K562 (cell line): ENCODE results near the gene TFAP2A. TPM values are rescaled to one million over a fixed set of nuclear protein-coding genes. Genes with fewer than 3 reads are reported as not detected.

Experiments used
- ADNP ChIP-seq: fragments of 200-800 bp; sonication (Bioruptor generic); IDR thresholded peaks from 2 replicates; pipeline ENCODE4 v1.6.1; 2016; ENCODE audit warnings: missing genetic modification characterization, missing compliant biosample characterization
- CBFB ChIP-seq: sonication (generic); formaldehyde crosslinking; IDR thresholded peaks from 2 replicates; pipeline ENCODE4 v1.4.0; 2020; ENCODE audit warnings: mild to moderate bottlenecking, missing genetic modification reagents
- ETV6 ChIP-seq, 3 experiments: fragments of 150-350 bp in 1 of 3; sonication (generic) in 1 of 3; formaldehyde crosslinking in 1 of 3; IDR thresholded peaks; 2 replicates each; pipeline versions ENCODE4 v1.6.1 to v1.8.0; 2014 to 2022; ENCODE audit warnings: borderline replicate concordance in 2 of 3, low read depth in 2 of 3, antibody characterized with exemption in 1 of 3, low read length in 1 of 3, mild to moderate bottlenecking in 1 of 3, missing genetic modification reagents in 1 of 3
- HNRNPUL1 ChIP-seq: fragments of 200-400 bp; formaldehyde crosslinking; IDR thresholded peaks from 2 replicates; pipeline ENCODE4 v1.6.1; 2017; ENCODE audit warnings: low read length
- MEF2A ChIP-seq: IDR thresholded peaks from 2 replicates; pipeline ENCODE4 v1.6.1; 2011; ENCODE audit warnings: low read depth, mild to moderate bottlenecking, low read length, moderate library complexity; ENCODE audit not compliant: control insufficient read depth
- NFE2L1 ChIP-seq: fragments of 450-650 bp; IDR thresholded peaks from 2 replicates; pipeline ENCODE4 v1.6.1; 2016; ENCODE audit warnings: missing genetic modification characterization, low read depth, mild to moderate bottlenecking, missing compliant biosample characterization, moderate library complexity, borderline replicate concordance
- NFRKB ChIP-seq: fragments of 450-650 bp; IDR thresholded peaks from 2 replicates; pipeline ENCODE4 v1.6.1; 2016; ENCODE audit warnings: low read depth
- NR2C2 ChIP-seq, 2 experiments: fragments of 200-800 bp in 1 of 2; sonication (Bioruptor generic) in 1 of 2; sonication (generic) in 1 of 2; formaldehyde crosslinking in 1 of 2; IDR thresholded peaks; 2 replicates each; pipeline versions ENCODE4 v1.6.1 to v1.8.0; 2016 to 2022; ENCODE audit warnings: mild to moderate bottlenecking in 1 of 2, missing compliant biosample characterization in 1 of 2, missing genetic modification characterization in 1 of 2, missing genetic modification reagents in 1 of 2
- PCBP2 ChIP-seq: fragments of 200-400 bp; formaldehyde crosslinking; IDR thresholded peaks from 2 replicates; pipeline ENCODE4 v1.6.1; 2018; ENCODE audit warnings: low read length, low read depth, mild to moderate bottlenecking, moderate library complexity; ENCODE audit not compliant: poor library complexity, severe bottlenecking
- PHB2 ChIP-seq: fragments of 450-650 bp; IDR thresholded peaks from 2 replicates; pipeline ENCODE4 v1.6.1; 2017; ENCODE audit warnings: low read depth
- PTTG1 ChIP-seq: fragments of 450-650 bp; IDR thresholded peaks from 2 replicates; pipeline ENCODE4 v1.6.1; 2016; ENCODE audit warnings: low read depth, mild to moderate bottlenecking, missing genetic modification characterization, missing compliant biosample characterization
- PURB ChIP-seq: sonication (generic); formaldehyde crosslinking; IDR thresholded peaks from 2 replicates; pipeline ENCODE4 v1.9.0; 2021; ENCODE audit warnings: low read depth, mild to moderate bottlenecking, missing genetic modification reagents
- RFX1 ChIP-seq: fragments of 450-650 bp; IDR thresholded peaks from 2 replicates; pipeline ENCODE4 v1.6.1; 2016; ENCODE audit warnings: mild to moderate bottlenecking, moderate library complexity
- RFX5 ChIP-seq: IDR thresholded peaks from 2 replicates; pipeline ENCODE4 v1.6.1; 2011; ENCODE audit warnings: low read depth, mild to moderate bottlenecking, improper control_type of control experiment, low read length
- SIRT6 ChIP-seq: IDR thresholded peaks from one replicate; pipeline ENCODE4 v1.6.1; 2012; ENCODE audit warnings: low read depth, mild to moderate bottlenecking, control low read depth, inconsistent platforms, low read length, moderate library complexity
- SMAD1 ChIP-seq: fragments of 150-350 bp; IDR thresholded peaks from 2 replicates; pipeline ENCODE4 v1.6.1; 2014; ENCODE audit warnings: low read length, low read depth; ENCODE audit not compliant: partially characterized antibody
- TRIM28 ChIP-seq: fragments of 450-650 bp; IDR thresholded peaks from 2 replicates; pipeline ENCODE4 v1.6.1; 2017
- polyA plus RNA-seq, 8 experiments: library from polyadenylated mRNA; depleted of rRNA in 4 of 8; stranded (reverse) in 5 of 8; unstranded in 3 of 8; fragments of >200 nt; fragmentation: Nextera tagmentation in 2 of 8; fragmentation: Illumina TruSeq in 1 of 8; extraction: Ambion mirVana in 2 of 8; extraction: Trizol in 1 of 8; gene quantifications; 2 replicates each; pipeline versions ENCODE4 v1.2.1 to v1.2.3, GENCODE V29; 2011 to 2014; ENCODE audit warnings: inconsistent platforms in 1 of 8, missing spikeins in 1 of 8
- total RNA-seq, 7 experiments: library from RNA; depleted of rRNA in 6 of 7; stranded (reverse); fragments of >200 nt in 6 of 7; fragmentation: Illumina TruSeq in 2 of 7; extraction: Trizol in 2 of 7; gene quantifications; 2 replicates each; pipeline versions ENCODE4 v1.2.1 to v1.2.3, GENCODE V29; 2011 to 2021; ENCODE audit warnings: low replicate concordance in 1 of 7
- TF ChIP-seq, protein P1 (sequence below): fragments of 200-400 bp; formaldehyde crosslinking; IDR thresholded peaks from 2 replicates; pipeline ENCODE4 v1.6.1; 2017; ENCODE audit warnings: mild to moderate bottlenecking, low read depth, low read length, moderate library complexity
- TF ChIP-seq, protein P2 (sequence below): fragments of 450-650 bp; IDR thresholded peaks from 2 replicates; pipeline ENCODE4 v1.6.1; 2016; ENCODE audit warnings: antibody characterized with exemption

The TFAP2A gene
- total and polyA plus RNA-seq, 9 of the 15 experiments (the other 6 are each of a cell fraction or from before 2014, with no cell fraction given), result 0.14 to 0.53 (median 0.19) TPM; not detected in 1

DNA sequence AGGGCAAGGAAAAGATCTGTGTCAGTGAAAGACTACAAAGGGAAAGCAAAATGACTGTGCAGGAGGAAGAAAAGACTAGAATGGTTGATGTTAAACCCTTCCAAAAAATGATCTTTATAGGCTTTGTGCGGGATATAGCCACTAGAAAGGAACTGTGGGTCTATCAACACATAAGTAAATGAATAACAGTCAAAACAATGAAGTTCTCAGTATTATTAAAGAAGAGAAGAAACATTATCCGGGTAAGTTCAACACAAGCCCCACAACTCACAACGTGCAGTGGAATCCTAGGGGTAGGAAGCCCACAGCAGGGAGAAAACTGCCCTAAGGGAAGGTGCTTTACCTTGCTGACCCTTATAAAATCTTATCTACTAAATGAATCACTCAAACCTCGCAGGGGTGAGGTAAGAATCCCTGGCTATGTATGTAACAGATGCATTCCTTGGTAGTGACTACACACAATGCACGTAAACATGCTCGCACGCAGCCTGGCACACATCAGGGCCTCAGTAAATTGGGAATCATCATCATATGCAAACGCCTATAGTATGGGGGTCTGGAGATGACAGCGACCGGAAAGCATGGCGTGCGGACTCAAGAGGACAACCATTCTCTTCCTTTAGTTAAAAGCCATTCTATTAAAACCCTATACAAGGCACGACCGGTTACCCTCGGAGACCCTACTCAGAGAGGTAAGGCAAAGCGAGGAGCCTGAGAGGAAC lies 11.3 kb downstream of the TFAP2A start (continued):
- no peak for TF ChIP-seq PTTG1 (tag)
- TF ChIP-seq SMAD1, result no peak
- TF ChIP-seq HNRNPUL1, result no peak
- TF ChIP-seq NR2C2 (CRISPR knock-in tag; IDR thresholded peaks at IDR 0.05), result no peak
- TF ChIP-seq NR2C2 (tag; IDR thresholded peaks at IDR 0.05), result no peak
- no peak for TF ChIP-seq RFX5
- peak; percentile 67; the same call in 1 of the 2 replicates for TF ChIP-seq CBFB (CRISPR knock-in tag)
- peak; percentile 70 for TF ChIP-seq NFRKB
- TF ChIP-seq SIRT6, result no peak
- no peak for TF ChIP-seq ADNP (tag)
- no peak for TF ChIP-seq PHB2
- TF ChIP-seq ETV6 (IDR thresholded peaks at IDR 0.05; ENCODE audit: borderline replicate concordance in 1 of 2, low read depth in 2 of 2, low read length in 1 of 2), result no peak
- TF ChIP-seq ETV6 (CRISPR knock-in tag; IDR thresholded peaks at IDR 0.05; ENCODE audit: borderline replicate concordance), result no peak
- TF ChIP-seq TRIM28, result peak; percentile 19; the same call in 1 of the 2 replicates
- TF ChIP-seq PURB (CRISPR knock-in tag), result no peak
- no peak for TF ChIP-seq PCBP2
- TF ChIP-seq RFX1, result no peak
- TF ChIP-seq, protein P1, sequence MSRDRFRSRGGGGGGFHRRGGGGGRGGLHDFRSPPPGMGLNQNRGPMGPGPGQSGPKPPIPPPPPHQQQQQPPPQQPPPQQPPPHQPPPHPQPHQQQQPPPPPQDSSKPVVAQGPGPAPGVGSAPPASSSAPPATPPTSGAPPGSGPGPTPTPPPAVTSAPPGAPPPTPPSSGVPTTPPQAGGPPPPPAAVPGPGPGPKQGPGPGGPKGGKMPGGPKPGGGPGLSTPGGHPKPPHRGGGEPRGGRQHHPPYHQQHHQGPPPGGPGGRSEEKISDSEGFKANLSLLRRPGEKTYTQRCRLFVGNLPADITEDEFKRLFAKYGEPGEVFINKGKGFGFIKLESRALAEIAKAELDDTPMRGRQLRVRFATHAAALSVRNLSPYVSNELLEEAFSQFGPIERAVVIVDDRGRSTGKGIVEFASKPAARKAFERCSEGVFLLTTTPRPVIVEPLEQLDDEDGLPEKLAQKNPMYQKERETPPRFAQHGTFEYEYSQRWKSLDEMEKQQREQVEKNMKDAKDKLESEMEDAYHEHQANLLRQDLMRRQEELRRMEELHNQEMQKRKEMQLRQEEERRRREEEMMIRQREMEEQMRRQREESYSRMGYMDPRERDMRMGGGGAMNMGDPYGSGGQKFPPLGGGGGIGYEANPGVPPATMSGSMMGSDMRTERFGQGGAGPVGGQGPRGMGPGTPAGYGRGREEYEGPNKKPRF, result no peak
- TF ChIP-seq NFE2L1 (tag), result no peak
- no peak for TF ChIP-seq MEF2A
- TF ChIP-seq, protein P2, sequence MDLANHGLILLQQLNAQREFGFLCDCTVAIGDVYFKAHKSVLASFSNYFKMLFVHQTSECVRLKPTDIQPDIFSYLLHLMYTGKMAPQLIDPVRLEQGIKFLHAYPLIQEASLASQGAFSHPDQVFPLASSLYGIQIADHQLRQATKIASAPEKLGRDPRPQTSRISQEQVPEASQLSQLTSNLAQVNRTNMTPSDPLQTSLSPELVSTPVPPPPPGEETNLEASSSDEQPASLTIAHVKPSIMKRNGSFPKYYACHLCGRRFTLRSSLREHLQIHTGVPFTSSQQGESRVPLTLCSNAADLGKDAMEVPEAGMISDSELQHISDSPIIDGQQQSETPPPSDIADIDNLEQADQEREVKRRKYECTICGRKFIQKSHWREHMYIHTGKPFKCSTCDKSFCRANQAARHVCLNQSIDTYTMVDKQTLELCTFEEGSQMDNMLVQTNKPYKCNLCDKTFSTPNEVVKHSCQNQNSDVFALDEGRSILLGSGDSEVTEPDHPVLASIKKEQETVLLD, result no peak
